Urothelium cell line (cell line): ENCODE results near the gene PPP2R5E.
A peak's percentile ranks its signal among the peaks of the same experiment; 100 is the strongest.
"Not testable (repeated sequence)": the region's sequence is repeated elsewhere in the genome, so short reads cannot be mapped to it uniquely, and the experiment has no call there.

Experiments
- DNase-seq: peaks from one replicate; pipeline ENCODE4 v3.0.0; 2011; ENCODE audit warnings: low spot score, mixed read lengths
- FAIRE-seq: peaks from 2 replicates; lab custom pipeline; 2011; peaks lifted over from hg19 to GRCh38; lab: Jason Lieb, UNC

Gene PPP2R5E

DNA sequence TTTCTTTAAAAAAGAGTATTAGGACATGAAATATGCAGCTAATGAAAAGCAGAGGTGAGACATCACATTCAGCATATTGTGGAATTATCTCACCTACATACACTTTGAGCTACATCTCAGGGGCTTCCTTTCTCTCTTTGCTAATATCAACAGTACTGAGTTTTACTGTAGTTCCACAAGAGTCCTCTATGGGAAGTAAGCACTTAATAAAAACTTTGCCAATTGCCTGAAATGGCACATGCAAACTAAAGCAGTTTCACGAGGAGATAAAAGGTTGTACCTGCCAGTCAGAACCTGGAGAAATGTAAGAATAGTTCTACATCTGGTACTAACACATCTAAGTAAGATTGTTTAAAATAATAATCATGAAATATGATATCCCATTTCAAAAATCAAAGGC is 150.9 kb downstream of the PPP2R5E start:
- no peak for DNase-seq
- no peak for FAIRE-seq

GRCh38 chr14:63388766-63389431 is 154.3 kb downstream of the PPP2R5E start:
- DNase-seq (peak; percentile 62), FAIRE-seq (peak; percentile 37)

- DNase-seq (no peak), FAIRE-seq (peak; percentile 40)
Observed at GRCh38 chr14:63387711-63388110, 155.5 kb downstream of the PPP2R5E start.

DNA sequence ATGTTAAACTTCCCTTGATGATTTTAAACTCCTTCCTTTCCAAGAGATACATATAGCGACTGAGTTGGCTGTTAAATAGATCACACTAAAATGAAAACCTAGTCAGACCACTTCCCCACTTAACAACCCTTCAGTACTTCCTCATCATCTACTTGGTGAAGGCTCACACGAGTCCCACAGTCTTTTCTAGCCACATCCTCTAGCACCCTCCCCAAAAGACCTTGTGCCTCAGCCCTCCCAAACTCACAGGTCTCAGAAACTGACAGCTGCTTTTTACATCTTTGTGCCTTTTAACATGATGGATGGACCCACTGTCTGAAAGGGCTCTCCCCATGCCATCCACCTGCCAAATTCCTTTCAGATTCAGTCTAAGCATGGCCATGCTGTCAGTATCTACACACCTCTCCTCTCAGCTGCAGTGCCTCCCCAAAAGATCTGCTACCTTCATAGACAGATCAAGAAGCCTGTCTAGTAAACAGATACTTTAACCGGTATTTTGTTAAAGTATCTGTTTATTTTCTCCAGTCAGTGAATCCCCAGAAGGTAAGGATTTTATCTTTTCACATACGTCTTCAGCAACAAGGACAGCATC is 159.3 kb downstream of the PPP2R5E start:
- no peak for FAIRE-seq
- no peak for DNase-seq

GRCh38 chr14:63378444-63378843 is 164.7 kb downstream of the PPP2R5E start:
- FAIRE-seq (no peak), DNase-seq (no peak)

- FAIRE-seq (peak; percentile 50), DNase-seq (no peak)
Observed at GRCh38 chr14:63375769-63376168, 167.4 kb downstream of the PPP2R5E start.

DNA sequence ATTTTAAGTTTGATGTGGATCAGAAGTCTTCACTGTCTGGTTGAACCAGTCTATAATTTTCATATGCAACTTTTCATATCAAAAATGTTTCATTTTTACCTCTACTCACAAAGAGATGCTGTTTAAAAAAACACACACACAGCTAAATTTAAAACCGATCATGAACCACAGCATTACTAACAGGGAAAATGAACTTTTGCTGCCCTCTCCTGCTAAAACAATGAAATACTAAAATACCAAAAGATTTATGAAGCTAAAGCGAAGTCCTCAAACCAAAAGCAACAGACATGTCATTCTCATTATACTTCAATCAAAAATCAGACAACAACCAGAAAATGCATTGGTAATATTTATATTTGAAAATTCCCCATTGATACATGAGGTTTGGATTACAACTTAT is 171.6 kb downstream of the PPP2R5E start:
- not testable (repeated sequence) for FAIRE-seq

GRCh38 chr14:63371033-63371432 is 172.1 kb downstream of the PPP2R5E start:
- no peak for DNase-seq
- FAIRE-seq = peak; percentile 66

More for the DNA sequence above, 171.6 kb downstream of the PPP2R5E start:
- not testable (repeated sequence) for DNase-seq

DNA sequence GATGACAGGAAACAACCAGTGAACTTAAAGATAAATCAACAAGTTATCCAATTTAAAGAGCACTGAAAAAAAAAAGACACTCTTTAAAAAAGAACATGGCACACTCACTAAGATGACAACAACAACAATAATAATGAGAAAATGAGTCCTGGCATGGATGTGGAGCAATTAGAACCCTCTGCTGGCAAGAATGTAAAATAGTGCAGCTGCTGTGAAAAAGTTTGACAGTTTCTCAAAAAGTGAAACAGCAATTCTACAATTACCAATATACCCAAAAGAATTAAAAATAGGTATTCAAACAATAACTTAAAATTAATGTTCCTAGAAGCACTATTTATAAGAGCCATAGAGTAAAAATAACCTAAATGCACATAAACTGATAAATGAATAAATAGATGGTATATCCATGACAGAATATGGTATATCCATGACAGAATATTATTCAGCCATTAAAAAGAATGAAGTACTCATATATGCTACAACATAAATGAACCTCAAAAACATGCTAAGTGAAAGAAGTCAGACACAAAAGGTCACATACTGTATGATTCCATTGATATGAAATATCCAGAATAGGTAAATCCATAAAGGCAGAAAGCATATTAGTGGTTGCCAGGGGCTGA is 175.3 kb downstream of the PPP2R5E start:
- FAIRE-seq = no peak
- no peak for DNase-seq

DNA sequence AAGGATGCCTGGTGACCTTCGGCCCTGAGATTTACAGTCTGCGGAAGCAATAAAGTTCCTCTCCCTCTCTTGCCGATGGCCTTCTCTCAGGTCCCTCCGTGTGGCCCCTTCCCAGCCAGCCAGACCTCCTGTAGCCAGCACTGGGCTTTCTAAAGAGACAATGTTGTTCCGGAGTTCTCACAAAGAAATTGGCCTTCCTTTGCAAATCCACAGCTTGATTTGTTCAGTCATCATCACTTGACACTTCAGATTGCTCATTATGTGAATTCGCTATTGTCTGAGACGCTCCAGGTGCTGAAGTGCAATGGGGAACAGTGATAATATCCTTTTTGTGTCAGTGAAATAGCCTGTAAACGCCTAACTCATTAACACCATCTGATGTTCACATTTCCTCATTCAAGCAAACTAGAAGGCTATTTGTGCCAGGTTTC is 180.8 kb downstream of the PPP2R5E start:
- DNase-seq (no peak), FAIRE-seq (peak; percentile 40)

GRCh38 chr14:63361790-63362189 is 181.4 kb downstream of the PPP2R5E start:
- no peak for DNase-seq
- peak; percentile 65 for FAIRE-seq

DNA sequence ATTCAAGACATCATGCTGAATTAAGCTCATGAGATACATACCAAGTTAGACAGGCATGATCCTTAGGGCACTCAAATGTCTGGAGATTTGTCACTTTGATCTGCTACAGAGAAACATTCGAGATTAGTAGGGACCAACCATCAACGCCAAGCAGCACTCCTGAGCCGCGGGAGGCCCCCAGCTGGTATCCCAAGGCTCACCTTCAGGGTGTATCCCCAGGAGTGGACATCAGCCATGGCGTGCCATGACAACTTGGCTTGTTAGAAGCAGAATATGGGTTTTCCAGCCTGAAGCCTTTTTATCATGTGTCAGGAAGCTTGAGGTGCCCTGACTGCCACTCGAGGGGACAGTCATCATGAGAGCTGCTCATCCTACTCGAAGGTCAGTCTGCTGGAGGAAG is 185.3 kb downstream of the PPP2R5E start:
- DNase-seq = no peak
- no peak for FAIRE-seq

DNA sequence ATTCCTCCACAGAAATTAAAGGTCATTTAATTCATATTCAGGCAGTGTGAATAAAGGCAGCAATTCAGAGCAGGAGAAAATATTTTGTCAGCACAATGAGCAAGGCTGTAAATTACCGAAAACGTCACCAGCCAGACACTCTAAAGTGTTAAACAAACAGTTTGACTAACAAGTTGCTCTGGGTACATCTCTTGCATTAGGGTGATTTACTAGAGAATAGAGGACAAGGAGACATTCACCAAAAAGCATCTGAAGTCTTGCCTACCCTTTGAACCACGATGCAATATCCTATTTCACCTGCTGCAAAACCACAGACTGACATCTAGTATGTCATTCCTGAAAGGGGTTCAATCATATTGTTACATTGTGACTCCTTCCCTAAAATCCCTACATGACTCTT is 197.4 kb downstream of the PPP2R5E start:
- FAIRE-seq (peak; percentile 48), DNase-seq (no peak)

DNA sequence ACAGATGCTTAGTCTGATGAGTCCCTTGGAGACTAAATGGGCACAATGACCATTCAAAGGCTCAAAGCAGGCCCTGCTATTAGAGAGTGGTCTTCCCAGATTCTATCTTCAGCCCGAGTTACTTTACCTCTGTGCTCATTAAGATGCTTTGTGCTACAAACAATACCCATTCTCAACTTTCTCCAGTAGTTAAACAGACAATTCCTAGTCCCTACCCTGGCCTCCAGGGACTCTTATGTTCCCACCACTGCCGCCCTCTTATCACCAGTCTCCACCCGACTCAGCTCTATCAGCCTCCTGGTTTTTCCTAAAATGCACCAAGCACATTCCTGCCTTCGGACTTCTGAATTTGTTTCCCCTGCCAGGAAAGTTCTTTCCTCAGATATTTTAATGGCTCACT is 198.8 kb downstream of the PPP2R5E start:
- FAIRE-seq (no peak), DNase-seq (no peak)

DNA sequence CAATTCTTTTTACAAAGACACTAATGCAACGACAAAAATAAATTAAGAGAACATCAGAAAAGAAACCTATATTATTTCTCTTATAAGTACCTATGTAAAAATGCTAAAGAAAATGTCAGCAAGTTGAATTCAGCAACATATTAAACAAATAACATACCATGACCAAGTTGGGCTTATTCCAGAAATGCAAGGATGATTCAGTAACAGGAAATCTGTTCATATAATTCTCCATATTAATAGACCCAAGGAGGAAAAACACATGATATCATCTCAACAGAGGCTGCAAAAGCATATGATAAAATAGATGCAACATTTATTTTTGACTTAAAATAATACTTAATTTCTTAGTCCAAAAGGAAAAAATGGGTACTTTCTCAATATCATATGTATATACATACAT is 199.3 kb downstream of the PPP2R5E start:
- DNase-seq (no peak), FAIRE-seq (no peak)

DNA sequence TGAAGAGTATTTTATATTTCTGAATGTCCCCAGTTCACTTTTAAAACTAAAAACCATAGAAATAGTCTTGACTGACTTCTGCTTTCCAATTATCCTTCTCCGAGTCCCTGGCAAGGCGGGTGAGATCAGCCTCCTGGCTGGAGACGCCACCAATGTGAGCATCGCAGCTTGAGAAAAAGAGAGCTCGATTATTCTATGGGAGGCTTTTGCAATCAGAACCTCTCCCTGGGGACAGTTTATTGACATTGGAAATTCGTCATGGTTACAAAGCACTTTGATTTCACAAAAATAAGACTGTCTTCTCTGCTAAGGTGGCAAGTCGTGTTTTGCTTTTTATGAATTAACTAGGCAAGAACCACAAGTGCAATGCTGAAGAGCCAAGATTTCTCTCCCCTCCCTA is 200.8 kb downstream of the PPP2R5E start:
- no peak for DNase-seq

DNA sequence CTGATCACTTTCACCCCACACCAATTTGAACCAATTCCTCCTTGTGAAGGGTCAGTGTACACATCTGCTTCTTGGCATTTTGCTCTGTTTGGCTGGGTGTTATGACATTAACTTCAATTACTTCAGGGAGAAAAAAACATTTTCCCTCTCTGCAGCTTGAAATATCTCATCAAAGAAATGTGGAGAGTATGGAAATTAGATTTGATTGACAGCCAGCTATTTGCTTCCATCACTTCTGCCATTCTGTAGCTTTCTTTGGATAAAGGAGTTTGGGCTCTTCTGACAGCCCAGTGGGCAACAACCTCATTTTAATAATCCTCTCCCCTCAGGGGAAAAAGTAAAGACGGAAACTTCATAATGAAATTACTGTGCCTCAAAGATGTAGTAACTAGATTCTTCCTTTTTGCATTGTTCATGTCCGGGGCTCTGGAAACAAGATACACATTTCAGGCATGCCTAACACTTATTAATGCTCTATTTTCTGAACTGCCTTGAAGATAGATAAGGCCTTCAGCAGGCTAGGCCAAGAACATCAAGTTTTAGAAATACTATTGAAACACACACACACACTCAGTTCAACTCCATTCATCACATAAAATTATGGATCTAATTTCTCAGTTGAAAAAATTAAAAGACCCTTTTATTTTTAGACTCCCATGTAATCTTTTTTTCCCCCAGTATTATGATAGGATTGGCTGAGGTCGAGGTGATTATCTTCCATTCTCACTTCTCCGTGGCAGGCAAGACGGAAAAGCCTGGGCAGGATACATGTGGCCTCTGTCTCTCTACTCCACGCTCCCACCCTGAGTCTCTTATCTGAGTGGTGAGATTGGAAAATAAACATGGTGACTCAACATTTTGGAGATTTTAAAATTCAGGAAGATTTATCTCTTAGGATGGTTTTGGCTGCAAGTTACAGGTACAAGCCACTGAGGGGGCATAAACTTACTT is 214.1 kb downstream of the PPP2R5E start:
- DNase-seq (no peak), FAIRE-seq (no peak)

More for the DNA sequence above, 200.8 kb downstream of the PPP2R5E start:
- FAIRE-seq = no peak

- FAIRE-seq (no peak), DNase-seq (no peak)
Observed at GRCh38 chr14:63326840-63327239, 216.3 kb downstream of the PPP2R5E start.

DNA sequence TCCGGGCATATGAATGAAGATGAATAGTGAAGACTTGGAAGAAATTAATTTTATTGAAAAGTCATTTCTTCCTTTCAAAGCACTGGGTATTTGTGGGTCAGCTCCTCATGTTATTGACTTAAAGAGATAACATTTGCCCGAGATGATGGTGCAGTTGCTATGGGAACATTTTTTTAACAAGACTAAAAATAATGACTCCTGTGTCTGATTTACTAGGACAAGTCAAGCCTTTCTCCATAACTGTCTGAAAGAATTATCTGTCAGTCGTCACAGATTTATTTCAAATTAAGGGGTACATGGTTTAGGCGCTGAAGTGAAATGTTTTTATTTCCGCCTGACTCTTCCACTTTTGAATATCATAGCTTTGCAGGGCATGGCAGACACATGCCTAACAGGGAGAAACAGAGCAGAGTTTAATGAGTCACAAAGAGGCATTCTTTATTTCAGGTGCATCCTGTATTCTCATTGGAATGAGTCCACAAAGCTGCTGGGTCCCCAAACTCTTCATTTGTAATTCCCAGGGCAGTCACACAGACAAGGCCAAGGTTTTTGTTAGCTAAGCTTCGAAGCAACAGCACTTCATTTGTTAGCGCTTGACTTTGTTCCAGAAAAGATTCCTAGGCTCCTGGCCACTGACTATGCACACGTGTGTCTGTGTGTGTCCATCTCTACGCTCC is 220.1 kb downstream of the PPP2R5E start:
- DNase-seq (no peak), FAIRE-seq (no peak)

DNA sequence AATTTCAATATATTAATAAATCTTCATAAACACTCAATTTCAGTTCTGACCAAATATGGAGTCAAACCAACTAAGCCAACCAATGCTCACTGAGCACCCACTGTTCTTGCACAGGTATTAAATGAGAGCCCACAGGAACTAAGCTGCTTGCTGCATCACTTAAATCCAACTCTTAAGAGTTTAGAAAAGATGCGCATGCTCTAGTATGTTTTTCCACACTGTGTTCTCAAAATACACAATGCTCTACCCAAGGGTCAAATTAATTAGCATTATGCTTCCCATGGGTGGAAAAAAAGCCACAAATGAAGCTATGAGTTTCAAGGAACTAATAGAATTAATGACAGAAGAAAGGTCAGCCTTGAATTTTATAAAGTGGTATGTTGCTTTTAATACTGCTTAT is 220.7 kb downstream of the PPP2R5E start:
- DNase-seq (no peak), FAIRE-seq (no peak)
